Right hindlimb (tissue), 1 donor: ENCODE data around the gene LITAF.
A peak's percentile ranks its signal among the peaks of the same experiment; 100 is the strongest.

Source experiments
- DNase-seq: peaks from one replicate; pipeline ENCODE4 v3.0.0-alpha.2; 2018

Gene LITAF

GRCh38 chr16:11586856-11587642 is at the start of gene LITAF:
Gene LITAF, minus strand, starts transcription at chr16:11586919. Its CDS starts 30,189 bp downstream, at chr16:11556730.
- DNase-seq, result peak; percentile 81

GRCh38 chr16:11636172-11636721 is 49.5 kb upstream of the LITAF start:
- DNase-seq, result no peak

- DNase-seq, result no peak
Measured at GRCh38 chr16:11635679-11636171, 49.0 kb upstream of the LITAF start.

GRCh38 chr16:11635113-11635652 is 48.5 kb upstream of the LITAF start:
- DNase-seq, result no peak

- no peak for DNase-seq
Measured at GRCh38 chr16:11634312-11634711, 47.6 kb upstream of the LITAF start.

GRCh38 chr16:11633113-11633512 is 46.4 kb upstream of the LITAF start:
- DNase-seq, result no peak

- peak; percentile 78 for DNase-seq
Measured at GRCh38 chr16:11632455-11632939, 45.8 kb upstream of the LITAF start.

GRCh38 chr16:11631214-11631613 is 44.5 kb upstream of the LITAF start:
- no peak for DNase-seq

- no peak for DNase-seq
Measured at GRCh38 chr16:11630768-11631056, 44.0 kb upstream of the LITAF start.

- DNase-seq, result no peak
Measured at GRCh38 chr16:11630046-11630767, 43.5 kb upstream of the LITAF start.

- DNase-seq, result peak; percentile 67
Measured at GRCh38 chr16:11629071-11630030, 42.6 kb upstream of the LITAF start.

GRCh38 chr16:11627822-11628457 is 41.2 kb upstream of the LITAF start:
- DNase-seq, result no peak

GRCh38 chr16:11627292-11627663 is 40.6 kb upstream of the LITAF start:
- DNase-seq, result no peak

GRCh38 chr16:11626657-11627291 is 40.1 kb upstream of the LITAF start:
- no peak for DNase-seq

- no peak for DNase-seq
Measured at GRCh38 chr16:11625769-11626168, 39.0 kb upstream of the LITAF start.

GRCh38 chr16:11624636-11625607 is 38.2 kb upstream of the LITAF start:
- DNase-seq, result no peak

- no peak for DNase-seq
Measured at GRCh38 chr16:11624205-11624604, 37.5 kb upstream of the LITAF start.

- peak; percentile 69 for DNase-seq
Measured at GRCh38 chr16:11621920-11622651, 35.4 kb upstream of the LITAF start.

GRCh38 chr16:11621539-11621919 is 34.8 kb upstream of the LITAF start:
- no peak for DNase-seq
